ENCODE data around the gene RASGEF1C.

RASGEF1C gene

GRCh38 chr5:180138214-180138975 lies 70.6 kb downstream of the RASGEF1C start:
- no peak overlapping the region for H2AFZ ChIP-seq (ENCODE audit: low read length)
- H3K4me1 ChIP-seq (ENCODE audit: insufficient read depth, low read length, poor library complexity, severe bottlenecking), result peaks cover 12% of the 10 kb centered on the region
- no peak overlapping the region for H3K4me3 ChIP-seq (ENCODE audit: low read length, poor library complexity, severe bottlenecking)
- H3K9me3 ChIP-seq (ENCODE audit: insufficient read depth, low read depth, low read length), result no peaks in the 10 kb centered on the region
- H3K9me2 ChIP-seq (replicated peaks; ENCODE audit: low read depth, low read length), result no peaks in the 10 kb centered on the region
- H3K36me3 ChIP-seq (ENCODE audit: insufficient read depth, low read length), result no peaks in the 10 kb centered on the region
- H3K27me3 ChIP-seq (ENCODE audit: insufficient read depth, low read length, poor library complexity, severe bottlenecking), result no peaks in the 10 kb centered on the region
- H4K20me1 ChIP-seq (ENCODE audit: insufficient read depth, low read length, poor library complexity, severe bottlenecking), result no peaks in the 10 kb centered on the region
- H3F3A ChIP-seq (ENCODE audit: low read depth), result no peaks in the 10 kb centered on the region
- no peak overlapping the region for H3K4me2 ChIP-seq (ENCODE audit: low read depth, low read length, poor library complexity, severe bottlenecking)
- H3K79me2 ChIP-seq (ENCODE audit: insufficient read depth, low read length), result no peaks in the 10 kb centered on the region
- no peak overlapping the region for H3K9ac ChIP-seq (ENCODE audit: low read depth, low read length, poor library complexity, severe bottlenecking)
- no peak for TF ChIP-seq EZH2phosphoT487 (IDR thresholded peaks at IDR 0.05; ENCODE audit: borderline replicate concordance)
- TF ChIP-seq, protein P1, sequence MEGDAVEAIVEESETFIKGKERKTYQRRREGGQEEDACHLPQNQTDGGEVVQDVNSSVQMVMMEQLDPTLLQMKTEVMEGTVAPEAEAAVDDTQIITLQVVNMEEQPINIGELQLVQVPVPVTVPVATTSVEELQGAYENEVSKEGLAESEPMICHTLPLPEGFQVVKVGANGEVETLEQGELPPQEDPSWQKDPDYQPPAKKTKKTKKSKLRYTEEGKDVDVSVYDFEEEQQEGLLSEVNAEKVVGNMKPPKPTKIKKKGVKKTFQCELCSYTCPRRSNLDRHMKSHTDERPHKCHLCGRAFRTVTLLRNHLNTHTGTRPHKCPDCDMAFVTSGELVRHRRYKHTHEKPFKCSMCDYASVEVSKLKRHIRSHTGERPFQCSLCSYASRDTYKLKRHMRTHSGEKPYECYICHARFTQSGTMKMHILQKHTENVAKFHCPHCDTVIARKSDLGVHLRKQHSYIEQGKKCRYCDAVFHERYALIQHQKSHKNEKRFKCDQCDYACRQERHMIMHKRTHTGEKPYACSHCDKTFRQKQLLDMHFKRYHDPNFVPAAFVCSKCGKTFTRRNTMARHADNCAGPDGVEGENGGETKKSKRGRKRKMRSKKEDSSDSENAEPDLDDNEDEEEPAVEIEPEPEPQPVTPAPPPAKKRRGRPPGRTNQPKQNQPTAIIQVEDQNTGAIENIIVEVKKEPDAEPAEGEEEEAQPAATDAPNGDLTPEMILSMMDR (conservative IDR thresholded peaks at IDR 0.05; ENCODE audit: low read length), result no peak

DNA sequence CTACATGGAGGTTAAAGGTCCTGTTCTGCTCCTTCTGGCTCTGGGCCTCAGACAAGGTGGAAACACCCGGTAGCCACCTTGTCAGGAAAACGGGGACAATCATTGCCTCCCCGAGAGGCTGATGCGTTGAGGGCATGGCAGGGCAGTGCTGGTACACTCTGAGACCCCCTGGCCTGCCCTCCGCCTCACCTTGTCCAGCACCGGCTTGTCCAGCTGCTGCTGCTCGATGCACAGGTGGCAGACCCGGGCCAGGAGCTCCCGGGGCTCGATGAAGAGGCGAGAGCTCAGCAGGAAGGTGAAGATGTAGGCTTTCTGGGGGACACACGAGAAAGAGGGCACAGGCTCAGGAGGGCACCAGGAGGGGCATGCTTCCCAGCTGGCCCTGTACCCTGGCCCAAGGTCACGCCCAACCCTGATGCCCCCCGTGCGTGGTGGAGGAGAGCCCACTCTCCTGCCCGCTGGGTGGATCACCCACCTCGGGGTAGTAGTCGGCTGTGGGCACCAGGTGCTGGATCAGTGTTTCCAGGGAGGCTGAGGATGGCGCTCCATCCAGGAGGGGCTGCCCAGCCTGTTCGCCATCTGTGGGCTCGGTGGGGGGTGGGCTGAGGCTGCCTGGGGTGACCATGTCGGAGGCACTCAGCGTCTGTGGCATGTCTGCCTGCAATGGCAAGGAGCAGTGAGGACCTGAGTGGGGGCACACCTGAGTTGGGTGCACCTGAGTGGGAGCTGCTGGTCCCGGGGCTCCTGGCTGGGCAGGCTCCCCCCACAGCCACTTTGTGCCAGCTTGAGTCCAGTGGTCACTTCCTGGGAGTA lies 71.4 kb downstream of the RASGEF1C start:
- Histone ChIP-seq H3K27me3 (ENCODE audit: insufficient read depth, low read length, poor library complexity, severe bottlenecking) (no peaks in the 10 kb centered on the region), H3K4me1 (ENCODE audit: insufficient read depth, low read length, poor library complexity, severe bottlenecking) (peaks cover 12% of the 10 kb centered on the region), H3K36me3 (ENCODE audit: insufficient read depth, low read length) (no peaks in the 10 kb centered on the region), H2AFZ (ENCODE audit: low read length) (no peak overlapping the region), H3K9me2 (replicated peaks; ENCODE audit: low read depth, low read length) (no peaks in the 10 kb centered on the region), H3K9me3 (ENCODE audit: insufficient read depth, low read depth, low read length) (no peaks in the 10 kb centered on the region), H3F3A (ENCODE audit: low read depth) (no peaks in the 10 kb centered on the region), H3K79me2 (ENCODE audit: insufficient read depth, low read length) (no peaks in the 10 kb centered on the region), H3K9ac (ENCODE audit: low read depth, low read length, poor library complexity, severe bottlenecking) (no peak overlapping the region), H3K4me2 (ENCODE audit: low read depth, low read length, poor library complexity, severe bottlenecking) (no peak overlapping the region), H4K20me1 (ENCODE audit: insufficient read depth, low read length, poor library complexity, severe bottlenecking) (no peaks in the 10 kb centered on the region), H3K4me3 (ENCODE audit: low read length, poor library complexity, severe bottlenecking) (no peak overlapping the region)
- TF ChIP-seq EZH2phosphoT487 (IDR thresholded peaks at IDR 0.05; ENCODE audit: borderline replicate concordance), result no peak

- Histone ChIP-seq H3K9me3 (ENCODE audit: insufficient read depth, low read depth, low read length) (no peaks in the 10 kb centered on the region), H3K4me2 (ENCODE audit: low read depth, low read length, poor library complexity, severe bottlenecking) (no peak overlapping the region), H3K9ac (ENCODE audit: low read depth, low read length, poor library complexity, severe bottlenecking) (no peak overlapping the region), H3K4me1 (ENCODE audit: insufficient read depth, low read length, poor library complexity, severe bottlenecking) (peaks cover 12% of the 10 kb centered on the region), H3K79me2 (ENCODE audit: insufficient read depth, low read length) (no peaks in the 10 kb centered on the region), H3K36me3 (ENCODE audit: insufficient read depth, low read length) (no peaks in the 10 kb centered on the region), H3K27me3 (ENCODE audit: insufficient read depth, low read length, poor library complexity, severe bottlenecking) (no peaks in the 10 kb centered on the region), H2AFZ (ENCODE audit: low read length) (no peak overlapping the region), H3F3A (ENCODE audit: low read depth) (no peaks in the 10 kb centered on the region), H3K4me3 (ENCODE audit: low read length, poor library complexity, severe bottlenecking) (no peak overlapping the region), H4K20me1 (ENCODE audit: insufficient read depth, low read length, poor library complexity, severe bottlenecking) (no peaks in the 10 kb centered on the region), H3K9me2 (replicated peaks; ENCODE audit: low read depth, low read length) (no peaks in the 10 kb centered on the region)
- TF ChIP-seq, protein P1 (conservative IDR thresholded peaks at IDR 0.05; ENCODE audit: low read length), result no peak
- TF ChIP-seq EZH2phosphoT487 (IDR thresholded peaks at IDR 0.05; ENCODE audit: borderline replicate concordance), result no peak
Observed at GRCh38 chr5:180136630-180137381, 72.2 kb downstream of the RASGEF1C start.
